ENCODE measurements around the gene RALB.
"Not testable (repeated sequence)": the region's sequence is repeated elsewhere in the genome, so short reads cannot be mapped to it uniquely, and the experiment has no call there.

Gene RALB

GRCh38 chr2:120229341-120229740, 23.3 kb upstream of the RALB start:
- TF ChIP-seq CTCF (IDR thresholded peaks at IDR 0.05; ENCODE audit: control extremely low read depth, extremely low read depth, low read depth, missing control alignments), result no peak
- DNase-seq (ENCODE audit: extremely low spot score), result no peak
- ChIA-PET POLR2A (no interaction called here), CTCF (interaction anchor here (1.5 kb wide), 1 partner anchor 23 kb away, joined by 5 read pairs; the partner anchor contains the start of gene RALB)

- POLR2A ChIA-PET, result interaction anchor here (0.7 to 0.8 kb wide), 3 partner anchors 7 to 1345 kb away, joined by 3 to 4 read pairs (median 4); partner anchors contain the start of gene TMEM185B
- CTCF ChIA-PET, result interaction anchor here (1.3 to 2.9 kb wide), 7 partner anchors 9 to 83 kb away, joined by 4 to 13 read pairs (median 5); partner anchors contain the start of gene RALB
- no peak for DNase-seq (ENCODE audit: extremely low spot score)
- TF ChIP-seq CTCF (IDR thresholded peaks at IDR 0.05; ENCODE audit: control extremely low read depth, extremely low read depth, low read depth, missing control alignments), result no peak
These were observed 21.9 kb upstream of the RALB start for GRCh38 chr2:120230515-120231471.

GRCh38 chr2:120231564-120231973, 21.1 kb upstream of the RALB start:
- no peak for DNase-seq (ENCODE audit: extremely low spot score)
- ChIA-PET POLR2A (interaction anchor here (0.5 to 0.8 kb wide), 4 partner anchors 8 to 1344 kb away, joined by 3 to 6 read pairs (median 4); partner anchors contain the start of gene TMEM185B), CTCF (interaction anchor here (1.3 to 2.9 kb wide), 7 partner anchors 8 to 82 kb away, joined by 4 to 13 read pairs (median 5); partner anchors contain the start of genes RALB and TMEM185B)
- no peak for TF ChIP-seq CTCF (IDR thresholded peaks at IDR 0.05; ENCODE audit: control extremely low read depth, extremely low read depth, low read depth, missing control alignments)

- ChIA-PET POLR2A (interaction anchor here (0.5 to 1.2 kb wide), 4 partner anchors 9 to 1344 kb away, joined by 4 to 6 read pairs (median 4); partner anchors contain the start of gene TMEM185B), CTCF (interaction anchor here (1.0 to 2.9 kb wide), 7 partner anchors 9 to 82 kb away, joined by 3 to 13 read pairs (median 5); partner anchors contain the start of genes RALB and TMEM185B)
- TF ChIP-seq CTCF (IDR thresholded peaks at IDR 0.05; ENCODE audit: control extremely low read depth, extremely low read depth, low read depth, missing control alignments), result no peak
- DNase-seq (ENCODE audit: extremely low spot score), result peak; percentile 83
These were observed 20.5 kb upstream of the RALB start for GRCh38 chr2:120231974-120232635.

- DNase-seq (ENCODE audit: extremely low spot score), result no peak
- ChIA-PET POLR2A (interaction anchor here (0.7 kb wide), 1 partner anchor 54 kb away, joined by 3 read pairs; no protein-coding TSS in a partner anchor), CTCF (interaction anchor here (2.9 kb wide), 1 partner anchor 19 kb away, joined by 13 read pairs; the partner anchor contains the start of gene RALB)
- no peak for TF ChIP-seq CTCF (IDR thresholded peaks at IDR 0.05; ENCODE audit: control extremely low read depth, extremely low read depth, low read depth, missing control alignments)
These were observed 19.4 kb upstream of the RALB start for GRCh38 chr2:120233292-120233691.

GRCh38 chr2:120235158-120235557, 17.5 kb upstream of the RALB start:
- DNase-seq (ENCODE audit: extremely low spot score); POLR2A ChIA-PET: not testable (repeated sequence)
- CTCF ChIA-PET, result interaction anchor here (0.8 to 1.4 kb wide), 2 partner anchors 16 to 17 kb away, joined by 3 read pairs; partner anchors contain the start of gene RALB

All from GM10248 (cell line).